ENCODE results near the gene PALLD.

Gene PALLD

GRCh38 chr4:168475745-168476144, 21.1 kb upstream of the PALLD start:
- Histone ChIP-seq H3K9me3 (ENCODE audit: severe bottlenecking) (no peaks in the 10 kb centered on the region), H3K4me1 (ENCODE audit: insufficient read depth, poor library complexity, severe bottlenecking) (peaks cover 18% of the 10 kb centered on the region), H3K4me3 (ENCODE audit: severe bottlenecking) (no peak overlapping the region), H3K36me3 (ENCODE audit: low read depth) (peaks cover 16% of the 10 kb centered on the region), H3K27me3 (ENCODE audit: insufficient read depth, poor library complexity, severe bottlenecking) (no peaks in the 10 kb centered on the region), H3K27ac (ENCODE audit: poor library complexity, severe bottlenecking) (no peak overlapping the region)
- no peak for TF ChIP-seq CTCF (IDR thresholded peaks at IDR 0.05; ENCODE audit: poor library complexity, severe bottlenecking)
- no peak for DNase-seq (ENCODE audit: low spot score)
- ATAC-seq (ENCODE audit: low read depth): peak; percentile 34; the same call in 1 of the 3 replicates

- Histone ChIP-seq H3K4me1 (ENCODE audit: insufficient read depth, poor library complexity, severe bottlenecking) (peaks cover 31% of the 10 kb centered on the region), H3K9me3 (ENCODE audit: severe bottlenecking) (no peaks in the 10 kb centered on the region), H3K4me3 (ENCODE audit: severe bottlenecking) (no peak overlapping the region), H3K27ac (ENCODE audit: poor library complexity, severe bottlenecking) (no peak overlapping the region), H3K36me3 (ENCODE audit: low read depth) (peaks cover 4% of the 10 kb centered on the region), H3K27me3 (ENCODE audit: insufficient read depth, poor library complexity, severe bottlenecking) (no peaks in the 10 kb centered on the region)
- no peak for ATAC-seq (ENCODE audit: low read depth)
- no peak for DNase-seq (ENCODE audit: low spot score)
- no peak for TF ChIP-seq CTCF (IDR thresholded peaks at IDR 0.05; ENCODE audit: poor library complexity, severe bottlenecking)
Observed at GRCh38 chr4:168478868-168479267, 18.0 kb upstream of the PALLD start.

- Histone ChIP-seq H3K27ac (ENCODE audit: poor library complexity, severe bottlenecking) (peak overlapping the region; percentile 91), H3K9me3 (ENCODE audit: severe bottlenecking) (no peaks in the 10 kb centered on the region), H3K27me3 (ENCODE audit: insufficient read depth, poor library complexity, severe bottlenecking) (no peaks in the 10 kb centered on the region), H3K4me1 (ENCODE audit: insufficient read depth, poor library complexity, severe bottlenecking) (peaks cover 31% of the 10 kb centered on the region), H3K4me3 (ENCODE audit: severe bottlenecking) (peak overlapping the region; percentile 54), H3K36me3 (ENCODE audit: low read depth) (no peaks in the 10 kb centered on the region; the same call in 1 of the 2 replicates)
- ATAC-seq (ENCODE audit: low read depth) (peak; percentile 51), DNase-seq (ENCODE audit: low spot score) (no peak)
- TF ChIP-seq CTCF (IDR thresholded peaks at IDR 0.05; ENCODE audit: poor library complexity, severe bottlenecking): no peak
Observed at GRCh38 chr4:168480931-168481611, 15.8 kb upstream of the PALLD start.

GRCh38 chr4:168483811-168484210, 13.0 kb upstream of the PALLD start:
- DNase-seq (ENCODE audit: low spot score): no peak
- TF ChIP-seq CTCF (IDR thresholded peaks at IDR 0.05; ENCODE audit: poor library complexity, severe bottlenecking): no peak
- Histone ChIP-seq H3K9me3 (ENCODE audit: severe bottlenecking) (no peaks in the 10 kb centered on the region), H3K27me3 (ENCODE audit: insufficient read depth, poor library complexity, severe bottlenecking) (no peaks in the 10 kb centered on the region), H3K4me3 (ENCODE audit: severe bottlenecking) (no peak overlapping the region), H3K4me1 (ENCODE audit: insufficient read depth, poor library complexity, severe bottlenecking) (peaks cover 48% of the 10 kb centered on the region), H3K36me3 (ENCODE audit: low read depth) (no peaks in the 10 kb centered on the region; the same call in 1 of the 2 replicates), H3K27ac (ENCODE audit: poor library complexity, severe bottlenecking) (peak overlapping the region; percentile 91)
- ATAC-seq (ENCODE audit: low read depth): no peak

- Histone ChIP-seq H3K27ac (ENCODE audit: poor library complexity, severe bottlenecking) (peak overlapping the region; percentile 91), H3K27me3 (ENCODE audit: insufficient read depth, poor library complexity, severe bottlenecking) (no peaks in the 10 kb centered on the region), H3K36me3 (ENCODE audit: low read depth) (no peaks in the 10 kb centered on the region), H3K4me1 (ENCODE audit: insufficient read depth, poor library complexity, severe bottlenecking) (peaks cover 48% of the 10 kb centered on the region), H3K4me3 (ENCODE audit: severe bottlenecking) (no peak overlapping the region), H3K9me3 (ENCODE audit: severe bottlenecking) (no peaks in the 10 kb centered on the region)
- DNase-seq (ENCODE audit: low spot score) (no peak), ATAC-seq (ENCODE audit: low read depth) (no peak)
- no peak for TF ChIP-seq CTCF (IDR thresholded peaks at IDR 0.05; ENCODE audit: poor library complexity, severe bottlenecking)
Observed at GRCh38 chr4:168484626-168485025, 12.2 kb upstream of the PALLD start.

Measured in RWPE2 (cell line).